B cell (primary cell): Measurements from ENCODE around the gene PNPLA2. TPM values are rescaled to one million over a fixed set of nuclear protein-coding genes. Genes with fewer than 3 reads are reported as not detected.

ENCODE experiments used
- ATAC-seq: fragments of 200-7000 bp; cut with Tn5 transposase; one replicate; pipeline ENCODE4 v1.10.0; 2021; ENCODE audit warnings: low read depth, mild to moderate bottlenecking, moderate number of reproducible peaks, moderate library complexity
- CTCF ChIA-PET: fragments of 350-600 bp; sonication (Branson Sonifier 250); formaldehyde crosslinking; loops from one replicate; lab custom pipeline; 2021; ENCODE audit warnings: antibody characterized with exemption, inconsistent platforms; lab: Charles Lee
- POLR2A ChIA-PET: fragments of 350-600 bp; sonication (Branson Sonifier 250); formaldehyde crosslinking; loops from one replicate; lab custom pipeline; 2021; ENCODE audit warnings: antibody characterized with exemption; lab: Charles Lee
- DNase-seq: peaks from one replicate; pipeline ENCODE4 v3.0.0; 2013
- H2AFZ ChIP-seq: 2 replicates; pipeline ENCODE4 v1.6.1; 2012; ENCODE audit warnings: mild to moderate bottlenecking, low read depth, low read length; ENCODE audit not compliant: insufficient read depth, poor library complexity, severe bottlenecking
- H3K27ac ChIP-seq, 2 donors: 1 replicate in 1 of 2; 2 replicates in 1 of 2; pipeline ENCODE4 v1.5.1; 2012 to 2013; ENCODE audit warnings: low read length in 2 of 2, mild to moderate bottlenecking in 2 of 2, moderate library complexity in 1 of 2
- H3K27me3 ChIP-seq, 4 experiments: fragments of 200-600 bp in 1 of 4; sonication (generic) in 1 of 4; replicated peaks in 1 of 4; 1 replicate in 2 of 4; 2 replicates in 2 of 4; pipeline versions ENCODE4 v1.6.1 to v1.7.0; 2013 to 2016; ENCODE audit warnings: low read length in 3 of 4, mild to moderate bottlenecking in 2 of 4, mixed read lengths in 1 of 4, moderate library complexity in 1 of 4; ENCODE audit not compliant: insufficient read depth in 4 of 4, control insufficient read depth in 3 of 4; ENCODE audit errors: control extremely low read depth in 1 of 4
- H3K36me3 ChIP-seq, 2 experiments: replicated peaks in 1 of 2; 1 replicate in 1 of 2; 2 replicates in 1 of 2; pipeline versions ENCODE4 v1.6.1 to v1.7.1; 2013; ENCODE audit warnings: low read length in 1 of 2; ENCODE audit not compliant: insufficient read depth in 2 of 2, control insufficient read depth in 1 of 2; ENCODE audit errors: control extremely low read depth in 1 of 2, extremely low read depth in 1 of 2
- H3K4me1 ChIP-seq, 2 donors: fragments of 200-600 bp in 1 of 2; sonication (generic) in 1 of 2; 1 replicate in 1 of 2; 2 replicates in 1 of 2; pipeline versions ENCODE4 v1.5.1 to v1.6.1; 2013 to 2017; ENCODE audit warnings: low read length in 2 of 2; ENCODE audit not compliant: control insufficient read depth in 2 of 2, insufficient read depth in 2 of 2
- H3K4me2 ChIP-seq: replicated peaks from 2 replicates; pipeline ENCODE3; 2012; ENCODE audit warnings: mild to moderate bottlenecking, low read depth, low read length; ENCODE audit not compliant: poor library complexity, severe bottlenecking
- H3K4me3 ChIP-seq, 5 experiments: fragments of 200-600 bp in 1 of 5; sonication (generic) in 1 of 5; 1 replicate in 3 of 5; 2 replicates in 2 of 5; pipeline versions ENCODE4 v1.5.1 to v1.7.0; 2011 to 2016; ENCODE audit warnings: low read length in 4 of 5, mild to moderate bottlenecking in 4 of 5, low read depth in 2 of 5, control low read depth in 1 of 5, moderate library complexity in 1 of 5; ENCODE audit not compliant: insufficient read depth in 1 of 5; ENCODE audit errors: control extremely low read depth in 1 of 5, extremely low read depth in 1 of 5
- H3K79me2 ChIP-seq: fragments of 200-600 bp; sonication (generic); one replicate; pipeline ENCODE4 v1.6.0; 2016; ENCODE audit warnings: low read length; ENCODE audit not compliant: control insufficient read depth, insufficient read depth
- H3K9ac ChIP-seq: fragments of 200-600 bp; sonication (generic); 2 replicates; pipeline ENCODE4 v1.6.1; 2017; ENCODE audit warnings: mild to moderate bottlenecking, low read length, moderate library complexity
- H3K9me3 ChIP-seq, 3 donors: one replicate each; pipeline versions ENCODE4 v1.6.1 to v1.7.1; 2013; ENCODE audit warnings: low read length in 2 of 3; ENCODE audit not compliant: control insufficient read depth in 2 of 3, insufficient read depth in 1 of 3; ENCODE audit errors: control extremely low read depth in 1 of 3
- H4K20me1 ChIP-seq: 2 replicates; pipeline ENCODE4 v1.6.0; 2012; ENCODE audit warnings: mild to moderate bottlenecking, low read length; ENCODE audit not compliant: insufficient read depth, control insufficient read depth, poor library complexity, severe bottlenecking
- H3K27ac Mint-ChIP-seq: one replicate; pipeline ENCODE4 v1.8.0; 2021; ENCODE audit warnings: mixed read lengths
- H3K27me3 Mint-ChIP-seq: one replicate; pipeline ENCODE4 v1.8.0; 2021; ENCODE audit warnings: mixed read lengths
- H3K4me1 Mint-ChIP-seq: one replicate; pipeline ENCODE4 v1.8.0; 2021; ENCODE audit warnings: mixed read lengths
- H3K4me3 Mint-ChIP-seq: one replicate; pipeline ENCODE4 v1.8.0; 2021; ENCODE audit warnings: mixed read lengths
- H3K9me3 Mint-ChIP-seq: one replicate; pipeline ENCODE4 v1.8.0; 2022; ENCODE audit warnings: mixed read lengths; ENCODE audit not compliant: insufficient read depth
- EZH2 ChIP-seq: IDR thresholded peaks from 2 replicates; pipeline ENCODE4 v1.6.1; 2012; ENCODE audit warnings: borderline replicate concordance, low read depth, mild to moderate bottlenecking, moderate library complexity, low read length; ENCODE audit not compliant: insufficient read depth, poor library complexity, severe bottlenecking
- WGBS: methylation state at CpG from one replicate; pipeline ENCODE4 v1.1.5; 2013; ENCODE audit warnings: missing lambda C conversion rate; ENCODE audit not compliant: insufficient coverage; 5-methylcytosine and 5-hydroxymethylcytosine counted together
- intact Hi-C: fragments of 100-400 bp; cut with micrococcal nuclease; formaldehyde crosslinking; loops from one replicate; pipeline ENCODE4 v1.10.0; 2022
- polyA plus RNA-seq: library from polyadenylated mRNA; depleted of rRNA; stranded (reverse); fragments of >200 nt; gene quantifications from 2 replicates; pipeline ENCODE4 v1.2.3, GENCODE V29; 2012
- total RNA-seq, 2 donors: library from RNA; stranded (reverse); fragments of 120-200 nt in 1 of 2; gene quantifications; 1 replicate in 1 of 2; 2 replicates in 1 of 2; pipeline versions ENCODE4 v1.2.3 to v1.2.4, GENCODE V29; 2013 to 2022
- TF ChIP-seq, protein P1 (sequence below): fragments of 200-600 bp; IDR thresholded peaks from one replicate; pipeline ENCODE4 v1.8.0; 2022; ENCODE audit warnings: antibody characterized with exemption, mild to moderate bottlenecking

Gene PNPLA2
- total and polyA plus RNA-seq, 2 donors (not counting 1 experiment from before 2014, with no cell fraction given) = 208 to 276 TPM

DNA sequence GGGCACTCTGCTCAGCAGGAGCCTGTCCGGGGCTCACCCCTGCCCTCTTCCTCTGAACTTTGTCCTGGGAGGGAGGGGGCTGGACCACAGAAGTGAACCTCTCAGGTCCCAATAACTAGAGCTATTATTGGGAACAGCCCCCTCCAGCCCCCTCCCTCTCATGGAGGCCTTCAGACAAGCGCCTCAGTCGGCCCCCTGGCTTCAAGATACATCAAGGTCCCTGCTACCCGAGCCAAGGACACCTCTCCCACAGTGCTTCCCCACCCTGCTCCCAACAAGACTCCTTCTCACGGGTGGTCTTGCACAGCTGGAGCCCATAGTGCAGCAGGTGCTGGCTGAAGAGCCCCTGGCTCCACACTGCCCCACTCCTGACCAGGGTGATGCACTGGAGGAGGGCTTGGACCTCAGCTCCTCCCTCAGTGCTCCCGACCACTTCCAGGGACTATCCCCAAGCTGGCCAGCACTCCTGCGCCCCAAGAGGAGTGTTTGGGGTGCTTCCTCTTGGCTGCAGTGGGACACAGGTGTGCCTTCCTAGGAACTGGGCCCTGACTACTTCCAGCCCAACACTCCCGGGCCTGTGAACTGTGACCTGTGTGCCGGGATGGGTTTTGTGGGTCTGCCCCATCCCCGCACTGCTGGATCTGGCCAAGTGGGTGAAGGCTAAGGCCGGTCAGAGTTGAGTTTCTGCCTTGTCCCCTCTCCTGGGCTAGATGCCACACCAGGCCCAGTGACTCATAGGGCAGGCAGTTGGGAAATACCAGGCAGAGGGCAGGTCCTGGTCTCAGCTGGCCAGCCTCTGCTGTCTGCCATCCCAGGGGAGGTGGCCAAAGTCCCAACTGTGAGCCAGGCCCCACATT is 2.2 kb downstream of the PNPLA2 start:
- peak overlapping the region; percentile 91 for H3K9ac ChIP-seq

More for the DNA sequence above, 2.2 kb downstream of the PNPLA2 start:
- WGBS = 91% methylated on average over 10 of the region's 11 CpGs
- Mint-ChIP-seq H3K27me3 (no peaks in the 10 kb centered on the region), H3K9me3 (no peaks in the 10 kb centered on the region), H3K27ac (peak overlapping the region; percentile 91), H3K4me3 (peak overlapping the region; percentile 92), H3K4me1 (peaks cover 20% of the 10 kb centered on the region)
- Histone ChIP-seq H3K36me3 (peaks cover 0 to 30% of the 10 kb centered on the region in 2 experiments), H3K4me3 (peak overlapping the region; percentile 37 to 82 (median 73)), H4K20me1 (peaks cover 58% of the 10 kb centered on the region), H2AFZ (no peak overlapping the region), H3K4me2 (peak overlapping the region; percentile 90), H3K79me2 (peaks cover 24% of the 10 kb centered on the region), H3K9me3 (no peaks in the 10 kb centered on the region), H3K27me3 (peaks cover 0 to 2% (median 0%) of the 10 kb centered on the region in 4 experiments), H3K4me1 (peaks cover 16 to 26% of the 10 kb centered on the region in 2 donors), H3K27ac (peak overlapping the region; percentile 6 to 45)
- ChIA-PET POLR2A (interaction anchor here (0.7 to 3.7 kb wide), 8 partner anchors 9 to 315 kb away, joined by 3 to 57 read pairs (median 10); partner anchors contain the start of genes CD151, CRACR2B, HRAS and LRRC56), CTCF (interaction anchor here (1.3 to 2.8 kb wide), 2 partner anchors 12 to 28 kb away, joined by 3 to 14 read pairs; partner anchors contain the start of gene RPLP2)
- intact Hi-C loops = loop anchor here (1.0 kb wide), 2 partner anchors 9 to 21 kb away; partner anchors contain the start of genes POLR2L and TSPAN4
- TF ChIP-seq, protein P1, sequence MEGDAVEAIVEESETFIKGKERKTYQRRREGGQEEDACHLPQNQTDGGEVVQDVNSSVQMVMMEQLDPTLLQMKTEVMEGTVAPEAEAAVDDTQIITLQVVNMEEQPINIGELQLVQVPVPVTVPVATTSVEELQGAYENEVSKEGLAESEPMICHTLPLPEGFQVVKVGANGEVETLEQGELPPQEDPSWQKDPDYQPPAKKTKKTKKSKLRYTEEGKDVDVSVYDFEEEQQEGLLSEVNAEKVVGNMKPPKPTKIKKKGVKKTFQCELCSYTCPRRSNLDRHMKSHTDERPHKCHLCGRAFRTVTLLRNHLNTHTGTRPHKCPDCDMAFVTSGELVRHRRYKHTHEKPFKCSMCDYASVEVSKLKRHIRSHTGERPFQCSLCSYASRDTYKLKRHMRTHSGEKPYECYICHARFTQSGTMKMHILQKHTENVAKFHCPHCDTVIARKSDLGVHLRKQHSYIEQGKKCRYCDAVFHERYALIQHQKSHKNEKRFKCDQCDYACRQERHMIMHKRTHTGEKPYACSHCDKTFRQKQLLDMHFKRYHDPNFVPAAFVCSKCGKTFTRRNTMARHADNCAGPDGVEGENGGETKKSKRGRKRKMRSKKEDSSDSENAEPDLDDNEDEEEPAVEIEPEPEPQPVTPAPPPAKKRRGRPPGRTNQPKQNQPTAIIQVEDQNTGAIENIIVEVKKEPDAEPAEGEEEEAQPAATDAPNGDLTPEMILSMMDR = no peak
- TF ChIP-seq EZH2 = no peak
- no peak for ATAC-seq
- no peak for DNase-seq
